ENCODE data around the gene FAM83F. TPM values are rescaled to one million over a fixed set of nuclear protein-coding genes. Genes with fewer than 3 reads are reported as not detected.
"Not testable (repeated sequence)": the region's sequence is repeated elsewhere in the genome, so short reads cannot be mapped to it uniquely, and the experiment has no call there.

Gene FAM83F
- total and polyA plus RNA-seq, 3 donors from 2014 or later = 30.2 to 57.7 (median 41.1) TPM

- intact Hi-C loops (cut with DNase I; ENCODE audit: low total_unique reads) = no loop called here
- Histone ChIP-seq H3K4me1 (peaks cover 10% of the 10 kb centered on the region), H3K27me3 (no peaks in the 10 kb centered on the region), H3K36me3 (ENCODE audit: low read depth, missing control alignments) (no peaks in the 10 kb centered on the region), H3K27ac (no peak overlapping the region), H3K4me3 (no peak overlapping the region), H3K9me3 (no peaks in the 10 kb centered on the region)
- WGBS, 2 donors = 91 to 94% methylated on average over 9 of the region's 9 CpGs
- no peak for DNase-seq
- no peak for TF ChIP-seq POLR2A (IDR thresholded peaks at IDR 0.05)
- TF ChIP-seq CTCF (IDR thresholded peaks at IDR 0.05) = no peak
These were observed 3.4 kb upstream of the FAM83F start for GRCh38 chr22:39991159-39991860.

- TF ChIP-seq CTCF (IDR thresholded peaks at IDR 0.05) = no peak
- TF ChIP-seq POLR2A (IDR thresholded peaks at IDR 0.05) = no peak
- H3K27me3 ChIP-seq = no peaks in the 10 kb centered on the region
- H3K9me3 ChIP-seq = no peaks in the 10 kb centered on the region
- DNase-seq = no peak
- peaks cover 19% of the 10 kb centered on the region for H3K4me1 ChIP-seq
- WGBS, 2 donors = 71 to 74% methylated on average over 5 of the region's 5 CpGs
- H3K36me3 ChIP-seq (ENCODE audit: low read depth, missing control alignments) = no peaks in the 10 kb centered on the region
- no peak overlapping the region for H3K27ac ChIP-seq
- H3K4me3 ChIP-seq = no peak overlapping the region
- intact Hi-C loops (cut with DNase I; ENCODE audit: low total_unique reads) = no loop called here
These were observed 2.5 kb upstream of the FAM83F start for GRCh38 chr22:39992088-39992826.

GRCh38 chr22:39992894-39993293, 1.9 kb upstream of the FAM83F start:
- WGBS, 2 donors = 93 to 98% methylated on average over 7 of the region's 7 CpGs
- H3K36me3 ChIP-seq (ENCODE audit: low read depth, missing control alignments); H3K27ac ChIP-seq; H3K9me3 ChIP-seq; H3K4me3 ChIP-seq; DNase-seq; H3K27me3 ChIP-seq; intact Hi-C loops (cut with DNase I; ENCODE audit: low total_unique reads): not testable (repeated sequence)
- H3K4me1 ChIP-seq = peaks cover 26% of the 10 kb centered on the region

GRCh38 chr22:39994041-39994565, 651 bp upstream of the FAM83F start:
- no peak for DNase-seq
- H3K4me3 ChIP-seq = peak overlapping the region; percentile 32 to 56
- no peaks in the 10 kb centered on the region for H3K27me3 ChIP-seq
- no peaks in the 10 kb centered on the region for H3K9me3 ChIP-seq
- intact Hi-C loops (cut with DNase I; ENCODE audit: low total_unique reads) = no loop called here
- 51 to 56% methylated on average over 17 to 20 of the region's 20 CpGs for WGBS, 2 donors
- H3K27ac ChIP-seq = peak overlapping the region in 1 of 2 donors; percentile 94
- H3K4me1 ChIP-seq = peaks cover 37% of the 10 kb centered on the region
- no peaks in the 10 kb centered on the region for H3K36me3 ChIP-seq (ENCODE audit: low read depth, missing control alignments)
- no peak for TF ChIP-seq POLR2A (IDR thresholded peaks at IDR 0.05)
- TF ChIP-seq CTCF (IDR thresholded peaks at IDR 0.05) = no peak

- Histone ChIP-seq H3K36me3 (ENCODE audit: low read depth, missing control alignments) (no peaks in the 10 kb centered on the region), H3K27me3 (no peaks in the 10 kb centered on the region), H3K4me1 (peaks cover 37% of the 10 kb centered on the region), H3K27ac (peak overlapping the region; percentile 76 to 94), H3K4me3 (peak overlapping the region; percentile 50 to 56), H3K9me3 (no peaks in the 10 kb centered on the region)
- WGBS, 2 donors = 32 to 33% methylated on average over 10 to 24 of the region's 35 CpGs
- peak; percentile 59 for DNase-seq
- no peak for TF ChIP-seq CTCF (IDR thresholded peaks at IDR 0.05)
- no peak for TF ChIP-seq POLR2A (IDR thresholded peaks at IDR 0.05)
- intact Hi-C loops (cut with DNase I; ENCODE audit: low total_unique reads) = no loop called here
These were observed 869 bp downstream of the FAM83F start for GRCh38 chr22:39995393-39996252.
